PC-3 (cell line): Measurements from ENCODE around the gene SLC22A1. TPM values are rescaled to one million over a fixed set of nuclear protein-coding genes. Genes with fewer than 3 reads are reported as not detected.
A peak's percentile ranks its signal among the peaks of the same experiment; 100 is the strongest.

Experiments
- ATAC-seq: fragments of 200-7000 bp; cut with Tn5 transposase; 2 replicates; pipeline ENCODE4 v1.9.1; 2020; ENCODE audit warnings: mild to moderate bottlenecking, moderate library complexity
- BruUV-seq: library from RNA; stranded (reverse); fragments of 400-500 nt; replicated peaks from 2 replicates; lab custom pipeline; 2021; lab: Mats Ljungman, UMichigan
- CTCF ChIA-PET: fragments of 300-600 bp; sonication (Branson Sonifier 250); formaldehyde crosslinking; loops from one replicate; lab custom pipeline; 2022; ENCODE audit warnings: antibody characterized with exemption; lab: Charles Lee
- POLR2A ChIA-PET: fragments of 300-600 bp; sonication (Branson Sonifier 250); formaldehyde crosslinking; loops from one replicate; lab custom pipeline; 2022; ENCODE audit warnings: antibody characterized with exemption; ENCODE audit not compliant: unreplicated experiment; lab: Charles Lee
- DNase-seq: peaks from one replicate; pipeline ENCODE4 v3.0.0-alpha.2; 2015
- H2AFZ ChIP-seq: fragments of 300-600 bp; sonication (generic); 2 replicates; pipeline ENCODE4 v1.6.0; 2016; ENCODE audit warnings: antibody characterized with exemption, low read length
- H3F3A ChIP-seq: fragments of 300-600 bp; sonication (generic); one replicate; pipeline ENCODE4 v1.6.0; 2017; ENCODE audit warnings: antibody characterized with exemption, low read length, control low read depth, mild to moderate bottlenecking; ENCODE audit not compliant: unreplicated experiment
- H3K27ac ChIP-seq: fragments of 300-600 bp; sonication (generic); 2 replicates; pipeline ENCODE4 v1.5.1; 2016; ENCODE audit warnings: mild to moderate bottlenecking, low read length
- H3K27me3 ChIP-seq: fragments of 300-600 bp; sonication (generic); 2 replicates; pipeline ENCODE4 v1.6.1; 2016; ENCODE audit warnings: low read length, mixed read lengths
- H3K36me3 ChIP-seq: fragments of 300-600 bp; sonication (generic); 2 replicates; pipeline ENCODE4 v1.6.1; 2016; ENCODE audit warnings: low read depth, mixed run types, low read length, mixed read lengths
- H3K4me1 ChIP-seq: fragments of 300-600 bp; sonication (generic); 2 replicates; pipeline ENCODE4 v1.5.1; 2016; ENCODE audit warnings: low read length; ENCODE audit not compliant: insufficient read depth
- H3K4me2 ChIP-seq: fragments of 300-600 bp; sonication (generic); 2 replicates; pipeline ENCODE4 v1.6.0; 2016; ENCODE audit warnings: low read length
- H3K4me3 ChIP-seq: fragments of 300-600 bp; sonication (generic); 2 replicates; pipeline ENCODE4 v1.5.1; 2016; ENCODE audit warnings: mild to moderate bottlenecking, low read length, mixed read lengths
- H3K79me2 ChIP-seq: fragments of 300-600 bp; sonication (generic); 2 replicates; pipeline ENCODE4 v1.6.1; 2017; ENCODE audit warnings: low read length, mixed read lengths
- H3K9ac ChIP-seq: fragments of 300-600 bp; sonication (generic); 2 replicates; pipeline ENCODE4 v1.6.0; 2016; ENCODE audit warnings: mild to moderate bottlenecking, low read length
- H3K9me2 ChIP-seq: fragments of 300-600 bp; sonication (generic); replicated peaks from 2 replicates; pipeline ENCODE4 v1.6.1; 2016; ENCODE audit warnings: mixed run types, low read length, mixed read lengths
- H3K9me3 ChIP-seq: fragments of 300-600 bp; sonication (generic); 2 replicates; pipeline ENCODE4 v1.6.1; 2016; ENCODE audit warnings: low read length, mixed read lengths
- H4K20me1 ChIP-seq: fragments of 300-600 bp; sonication (generic); 2 replicates; pipeline ENCODE4 v1.6.1; 2016; ENCODE audit warnings: low read length, mixed read lengths
- EZH2 ChIP-seq: fragments of 300-600 bp; sonication (generic); IDR thresholded peaks from one replicate; pipeline ENCODE4 v1.6.1; 2017; ENCODE audit warnings: antibody characterized with exemption, mild to moderate bottlenecking, low read length; ENCODE audit not compliant: unreplicated experiment
- EZH2phosphoT487 ChIP-seq: fragments of 300-600 bp; sonication (generic); IDR thresholded peaks from 2 replicates; pipeline ENCODE4 v1.6.1; 2018; ENCODE audit warnings: mild to moderate bottlenecking, antibody characterized with exemption, low read length, borderline replicate concordance
- intact Hi-C: fragments of 100-400 bp; cut with micrococcal nuclease; formaldehyde crosslinking; loops from 2 replicates; pipeline ENCODE4 v1.9.0; 2023
- total RNA-seq: library from RNA; depleted of rRNA; stranded (reverse); fragments of >200 nt; gene quantifications from 2 replicates; pipeline ENCODE4 v1.2.3, GENCODE V29; 2014
- TF ChIP-seq, protein P1 (sequence below): fragments of 300-600 bp; sonication (generic); conservative IDR thresholded peaks from 2 replicates; pipeline ENCODE4 v1.5.1; 2017; ENCODE audit warnings: antibody characterized with exemption, low read depth, mild to moderate bottlenecking, low read length

SLC22A1 gene
- total RNA-seq, 1 experiment from 2014 or later, result 10.2 TPM

DNA sequence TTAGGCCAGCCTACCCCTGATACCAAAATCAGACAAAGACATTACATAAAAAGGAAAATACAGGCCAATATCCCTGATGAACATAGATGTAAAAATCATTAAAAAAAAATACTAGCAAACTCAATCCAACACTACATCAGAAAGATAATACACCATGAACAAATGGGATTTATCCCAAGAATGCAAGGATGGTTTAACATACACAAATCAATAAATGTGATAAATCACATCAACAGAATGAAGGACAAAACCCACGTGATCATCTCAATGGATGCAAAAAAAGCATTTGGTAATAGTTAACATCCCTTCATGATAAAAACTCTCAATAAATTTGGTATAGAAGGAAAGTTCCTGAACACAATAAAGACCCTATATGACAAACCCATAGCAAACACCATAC is 73.2 kb downstream of the SLC22A1 start:
- Histone ChIP-seq H3K36me3 (no peaks in the 10 kb centered on the region), H3K27me3 (no peaks in the 10 kb centered on the region), H3K4me1 (no peaks in the 10 kb centered on the region; the same call in 1 of the 2 replicates), H3K27ac (no peak overlapping the region), H3K9me3 (0 out of 2 replicates have a peak, but pooled peaks cover 9% of the 10 kb centered on the region), H2AFZ (no peak overlapping the region), H3K9me2 (no peaks in the 10 kb centered on the region), H3K9ac (no peak overlapping the region), H3F3A (no peaks in the 10 kb centered on the region), H3K79me2 (no peaks in the 10 kb centered on the region), H3K4me2 (no peak overlapping the region), H3K4me3 (no peak overlapping the region), H4K20me1 (no peaks in the 10 kb centered on the region)
- intact Hi-C loops, result no loop called here
- CTCF ChIA-PET, result no interaction called here
- ATAC-seq (no peak), DNase-seq (no peak)
- POLR2A ChIA-PET, result no interaction called here
- no TSS peak for BruUV-seq
- no peak for TF ChIP-seq EZH2phosphoT487
- TF ChIP-seq EZH2, result no peak
- TF ChIP-seq, protein P1, sequence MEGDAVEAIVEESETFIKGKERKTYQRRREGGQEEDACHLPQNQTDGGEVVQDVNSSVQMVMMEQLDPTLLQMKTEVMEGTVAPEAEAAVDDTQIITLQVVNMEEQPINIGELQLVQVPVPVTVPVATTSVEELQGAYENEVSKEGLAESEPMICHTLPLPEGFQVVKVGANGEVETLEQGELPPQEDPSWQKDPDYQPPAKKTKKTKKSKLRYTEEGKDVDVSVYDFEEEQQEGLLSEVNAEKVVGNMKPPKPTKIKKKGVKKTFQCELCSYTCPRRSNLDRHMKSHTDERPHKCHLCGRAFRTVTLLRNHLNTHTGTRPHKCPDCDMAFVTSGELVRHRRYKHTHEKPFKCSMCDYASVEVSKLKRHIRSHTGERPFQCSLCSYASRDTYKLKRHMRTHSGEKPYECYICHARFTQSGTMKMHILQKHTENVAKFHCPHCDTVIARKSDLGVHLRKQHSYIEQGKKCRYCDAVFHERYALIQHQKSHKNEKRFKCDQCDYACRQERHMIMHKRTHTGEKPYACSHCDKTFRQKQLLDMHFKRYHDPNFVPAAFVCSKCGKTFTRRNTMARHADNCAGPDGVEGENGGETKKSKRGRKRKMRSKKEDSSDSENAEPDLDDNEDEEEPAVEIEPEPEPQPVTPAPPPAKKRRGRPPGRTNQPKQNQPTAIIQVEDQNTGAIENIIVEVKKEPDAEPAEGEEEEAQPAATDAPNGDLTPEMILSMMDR, result no peak

DNA sequence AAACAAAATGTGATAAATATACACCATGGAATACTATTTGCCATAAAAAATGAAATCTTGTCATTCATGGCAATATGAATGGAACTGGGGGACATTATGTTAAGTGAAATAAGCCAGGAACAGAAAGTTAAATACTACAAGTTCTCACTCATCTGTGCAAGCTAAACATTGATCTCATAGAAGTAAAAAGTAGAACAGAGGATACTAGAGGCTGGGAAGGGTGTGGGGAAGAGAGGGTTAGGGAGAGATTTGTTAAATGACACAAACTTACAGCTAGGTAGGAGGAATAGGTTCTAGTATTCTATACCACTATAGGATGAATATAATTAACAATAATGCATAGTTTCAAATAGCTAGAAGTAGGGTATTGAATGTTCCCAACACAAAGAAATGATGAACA is 76.0 kb downstream of the SLC22A1 start:
- CTCF ChIA-PET, result no interaction called here
- intact Hi-C loops, result no loop called here
- H3K4me1 ChIP-seq, result no peaks in the 10 kb centered on the region; the same call in 1 of the 2 replicates
- no peak overlapping the region for H2AFZ ChIP-seq
- H4K20me1 ChIP-seq, result no peaks in the 10 kb centered on the region
- no peak overlapping the region for H3K27ac ChIP-seq
- BruUV-seq, result no TSS peak
- TF ChIP-seq EZH2, result no peak
- TF ChIP-seq EZH2phosphoT487, result no peak
- TF ChIP-seq, protein P1, result no peak
- no peak overlapping the region for H3K4me3 ChIP-seq
- no peaks in the 10 kb centered on the region for H3K36me3 ChIP-seq
- no peak overlapping the region for H3K4me2 ChIP-seq
- no peak overlapping the region for H3K9ac ChIP-seq
- POLR2A ChIA-PET, result no interaction called here
- no peaks in the 10 kb centered on the region for H3K79me2 ChIP-seq
- no peaks in the 10 kb centered on the region for H3K27me3 ChIP-seq
- H3K9me2 ChIP-seq, result no peaks in the 10 kb centered on the region
- no peaks in the 10 kb centered on the region for H3F3A ChIP-seq
- 0 out of 2 replicates have a peak, but pooled peaks cover 9% of the 10 kb centered on the region for H3K9me3 ChIP-seq
- no peak for DNase-seq
- ATAC-seq, result no peak

GRCh38 chr6:160198606-160199211 is 77.1 kb downstream of the SLC22A1 start:
- intact Hi-C loops, result no loop called here
- CTCF ChIA-PET, result no interaction called here
- Histone ChIP-seq H3K79me2 (no peaks in the 10 kb centered on the region), H3K36me3 (no peaks in the 10 kb centered on the region), H3K9me2 (no peaks in the 10 kb centered on the region), H3K9ac (no peak overlapping the region), H3K27ac (no peak overlapping the region), H3K4me2 (peak overlapping the region; percentile 26; the same call in 1 of the 2 replicates), H4K20me1 (no peaks in the 10 kb centered on the region), H2AFZ (peak overlapping the region; percentile 71), H3K4me3 (no peak overlapping the region), H3K4me1 (no peaks in the 10 kb centered on the region; the same call in 1 of the 2 replicates), H3F3A (no peaks in the 10 kb centered on the region), H3K27me3 (no peaks in the 10 kb centered on the region), H3K9me3 (0 out of 2 replicates have a peak, but pooled peaks cover 8% of the 10 kb centered on the region)
- TF ChIP-seq EZH2phosphoT487, result no peak
- TF ChIP-seq, protein P1, result no peak
- TF ChIP-seq EZH2, result no peak
- DNase-seq, result peak; percentile 16
- POLR2A ChIA-PET, result no interaction called here
- ATAC-seq, result peak; percentile 72
- BruUV-seq, result no TSS peak
